ENCODE data around the gene ZNF536. TPM values are rescaled to one million over a fixed set of nuclear protein-coding genes. Genes with fewer than 3 reads are reported as not detected.

Gene ZNF536
- total RNA-seq, 2 experiments from 2014 or later, result not detected

DNA sequence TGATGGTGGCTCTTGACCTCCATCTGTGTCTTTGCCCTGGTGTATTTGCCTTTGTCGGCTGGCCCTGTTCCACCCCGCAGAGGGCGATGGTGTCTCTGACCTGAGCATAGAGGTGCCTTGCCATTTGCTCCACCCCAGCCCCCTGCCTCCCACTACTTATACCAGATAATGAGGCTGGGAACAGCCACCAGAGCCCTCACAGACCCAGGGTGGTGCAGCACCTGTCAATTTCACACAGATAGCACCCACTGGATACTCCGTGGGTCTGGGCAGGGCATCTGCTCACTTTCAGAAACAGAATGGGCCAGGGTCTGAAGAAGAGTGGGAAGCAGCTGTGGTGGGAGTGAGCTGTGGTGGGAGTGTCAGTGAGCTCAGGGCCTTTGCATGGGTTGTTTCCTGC is 4.1 kb downstream of the ZNF536 start:
- no peaks in the 10 kb centered on the region for H3K9me3 Mint-ChIP-seq
- H3K4me1 Mint-ChIP-seq, result no peaks in the 10 kb centered on the region
- no peaks in the 10 kb centered on the region for H3K36me3 Mint-ChIP-seq (ENCODE audit: low read depth)
- ChIA-PET POLR2A (no interaction called here), CTCF (no interaction called here)
- H3K4me3 Mint-ChIP-seq, result no peak overlapping the region
- H3K27ac Mint-ChIP-seq, result no peak overlapping the region
- H3K27me3 Mint-ChIP-seq, result peaks cover 28% of the 10 kb centered on the region
- no peak for DNase-seq

DNA sequence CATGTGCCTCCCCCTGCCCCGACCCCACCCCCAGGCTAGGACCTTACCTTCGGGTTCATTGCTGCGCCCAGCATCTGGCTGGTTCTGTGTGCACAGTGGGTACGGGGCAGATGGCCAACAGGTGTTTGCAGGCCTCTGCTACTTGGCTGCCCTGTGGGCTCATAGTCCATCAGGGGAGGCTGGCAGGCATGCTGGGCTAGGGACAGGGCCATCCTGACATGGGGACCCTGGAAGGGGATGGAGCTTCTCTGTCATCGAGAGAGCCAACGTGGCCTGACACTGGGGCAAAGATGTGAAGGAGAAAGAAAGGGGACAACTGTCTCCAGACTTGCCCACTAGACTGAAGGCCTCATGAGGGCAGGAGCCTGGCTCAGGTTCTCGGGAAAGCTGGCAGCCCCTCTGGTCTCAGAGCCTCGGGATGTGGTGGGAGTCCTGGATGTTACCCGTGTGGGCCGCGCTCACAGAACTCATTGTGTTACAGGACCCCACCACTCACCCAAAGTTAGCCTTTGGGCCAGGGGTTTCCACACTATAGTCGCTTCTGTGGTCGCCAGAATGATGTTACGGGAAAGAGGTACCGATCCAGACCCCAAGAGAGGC is 4.7 kb downstream of the ZNF536 start:
- H3K27me3 Mint-ChIP-seq, result peaks cover 26% of the 10 kb centered on the region
- H3K9me3 Mint-ChIP-seq, result no peaks in the 10 kb centered on the region
- no peaks in the 10 kb centered on the region for H3K36me3 Mint-ChIP-seq (ENCODE audit: low read depth)
- no peaks in the 10 kb centered on the region for H3K4me1 Mint-ChIP-seq
- no peak overlapping the region for H3K4me3 Mint-ChIP-seq
- CTCF ChIA-PET, result no interaction called here
- H3K27ac Mint-ChIP-seq, result no peak overlapping the region
- DNase-seq, result no peak
- POLR2A ChIA-PET, result no interaction called here

DNA sequence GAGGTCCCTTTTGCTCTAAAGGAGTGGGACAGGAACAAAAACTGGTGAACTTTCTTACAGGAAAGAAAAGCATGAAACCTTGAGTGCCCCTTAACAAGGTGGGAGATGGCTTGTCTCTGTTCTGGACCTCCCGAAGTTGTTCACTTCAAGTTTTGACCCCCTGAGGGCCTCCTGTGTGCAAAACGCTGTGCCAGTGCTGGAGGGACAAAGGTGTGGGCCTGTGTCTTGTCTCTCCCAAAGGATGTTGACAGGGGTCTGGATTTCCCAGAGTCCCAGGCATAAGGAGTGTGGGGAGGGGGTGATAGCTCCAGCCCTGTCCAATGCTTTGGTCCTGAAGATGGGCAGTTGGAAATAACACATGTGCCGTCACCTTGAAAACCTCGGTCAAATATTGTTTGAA is 6.5 kb downstream of the ZNF536 start:
- H3K27ac Mint-ChIP-seq, result no peak overlapping the region
- no peaks in the 10 kb centered on the region for H3K4me1 Mint-ChIP-seq
- H3K36me3 Mint-ChIP-seq (ENCODE audit: low read depth), result no peaks in the 10 kb centered on the region
- DNase-seq, result no peak
- H3K27me3 Mint-ChIP-seq, result peaks cover 13% of the 10 kb centered on the region
- H3K9me3 Mint-ChIP-seq, result no peaks in the 10 kb centered on the region
- no peak overlapping the region for H3K4me3 Mint-ChIP-seq
- ChIA-PET CTCF (no interaction called here), POLR2A (no interaction called here)

DNA sequence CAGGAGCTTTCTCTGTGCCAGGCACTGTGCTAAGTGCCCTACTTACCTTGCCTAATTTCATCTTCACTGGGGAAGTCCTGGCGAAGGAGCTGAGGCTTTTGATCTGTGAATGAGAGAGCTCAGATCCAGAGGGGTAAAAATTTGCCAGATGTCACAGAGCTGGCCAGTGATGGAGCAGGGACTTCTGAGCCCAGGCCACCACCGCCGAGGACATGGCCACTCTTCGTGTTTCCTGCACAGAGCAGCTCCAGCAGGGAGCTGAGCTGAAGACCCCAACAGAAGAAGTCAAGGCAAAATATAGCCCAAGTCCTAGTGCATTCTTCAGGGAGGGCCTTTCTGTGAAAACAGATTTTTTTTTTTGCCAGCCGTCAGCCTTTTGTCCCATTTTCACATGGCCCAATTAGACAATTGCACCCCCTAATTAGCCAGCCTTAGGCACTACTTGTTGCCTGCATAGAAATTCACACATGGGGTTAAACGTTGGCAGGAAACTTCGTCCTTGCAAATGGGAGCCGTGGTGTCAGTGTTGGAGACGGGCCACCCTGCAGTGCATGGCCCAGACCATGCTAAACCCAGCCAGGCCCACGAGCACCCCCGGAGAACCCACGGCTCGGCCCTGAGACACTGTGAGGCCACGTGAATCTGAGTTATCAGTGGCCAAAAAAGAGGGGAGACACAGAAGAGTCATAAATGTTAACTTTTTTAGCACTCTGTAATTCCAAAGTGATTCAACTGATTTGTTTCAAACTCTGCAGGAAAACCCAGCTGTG is 7.8 kb downstream of the ZNF536 start:
- Mint-ChIP-seq H3K4me1 (no peaks in the 10 kb centered on the region), H3K36me3 (ENCODE audit: low read depth) (no peaks in the 10 kb centered on the region), H3K27ac (no peak overlapping the region), H3K9me3 (no peaks in the 10 kb centered on the region), H3K4me3 (no peak overlapping the region), H3K27me3 (peaks cover 10% of the 10 kb centered on the region)
- ChIA-PET CTCF (no interaction called here), POLR2A (no interaction called here)
- DNase-seq, result no peak

DNA sequence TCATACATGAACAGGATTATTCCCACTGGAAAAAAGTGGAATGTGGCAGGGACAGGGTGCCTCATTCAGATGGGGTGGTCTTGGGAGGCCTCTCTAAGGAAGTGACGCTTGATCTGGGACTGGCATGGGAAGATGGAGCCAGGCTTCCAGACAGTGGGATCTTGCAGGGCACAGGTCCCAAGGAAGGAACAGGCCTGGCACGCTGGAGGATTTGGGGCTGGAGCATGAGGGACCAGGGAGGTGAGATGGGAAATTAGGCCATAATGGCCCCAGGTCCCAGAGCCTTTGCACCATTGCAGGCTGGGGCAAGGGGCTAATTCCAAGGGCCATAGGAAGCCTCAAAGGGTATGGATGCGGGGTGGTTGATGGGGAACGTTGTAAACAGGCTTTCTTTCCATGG is 9.2 kb downstream of the ZNF536 start:
- Mint-ChIP-seq H3K9me3 (no peaks in the 10 kb centered on the region), H3K36me3 (ENCODE audit: low read depth) (no peaks in the 10 kb centered on the region), H3K4me1 (no peaks in the 10 kb centered on the region), H3K4me3 (no peak overlapping the region), H3K27me3 (no peaks in the 10 kb centered on the region), H3K27ac (no peak overlapping the region)
- ChIA-PET POLR2A (no interaction called here), CTCF (no interaction called here)
- DNase-seq, result no peak

DNA sequence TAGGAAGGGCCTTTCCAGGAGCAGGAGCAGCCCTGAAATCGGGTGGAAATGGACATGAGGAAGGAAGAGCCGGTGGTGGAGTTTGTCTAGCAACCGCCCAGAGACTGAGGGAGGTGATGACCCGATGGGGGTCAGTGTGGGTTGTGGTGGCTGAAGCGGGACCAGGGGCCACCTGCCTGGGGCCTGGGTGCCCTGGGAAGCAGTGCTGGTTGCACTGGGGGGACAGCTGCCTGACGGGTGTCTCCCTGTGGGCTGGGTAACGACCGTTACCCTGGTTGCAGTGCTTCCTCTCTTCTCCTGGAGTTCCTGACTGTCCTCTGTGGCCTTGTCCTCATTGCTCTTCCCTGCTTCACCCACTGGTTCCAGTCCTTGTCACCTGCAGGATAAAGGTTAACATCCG is 13.0 kb downstream of the ZNF536 start:
- Mint-ChIP-seq H3K27ac (no peak overlapping the region), H3K27me3 (no peaks in the 10 kb centered on the region), H3K4me1 (no peaks in the 10 kb centered on the region), H3K4me3 (no peak overlapping the region), H3K36me3 (ENCODE audit: low read depth) (no peaks in the 10 kb centered on the region), H3K9me3 (no peaks in the 10 kb centered on the region)
- no peak for DNase-seq
- CTCF ChIA-PET, result no interaction called here
- POLR2A ChIA-PET, result no interaction called here

DNA sequence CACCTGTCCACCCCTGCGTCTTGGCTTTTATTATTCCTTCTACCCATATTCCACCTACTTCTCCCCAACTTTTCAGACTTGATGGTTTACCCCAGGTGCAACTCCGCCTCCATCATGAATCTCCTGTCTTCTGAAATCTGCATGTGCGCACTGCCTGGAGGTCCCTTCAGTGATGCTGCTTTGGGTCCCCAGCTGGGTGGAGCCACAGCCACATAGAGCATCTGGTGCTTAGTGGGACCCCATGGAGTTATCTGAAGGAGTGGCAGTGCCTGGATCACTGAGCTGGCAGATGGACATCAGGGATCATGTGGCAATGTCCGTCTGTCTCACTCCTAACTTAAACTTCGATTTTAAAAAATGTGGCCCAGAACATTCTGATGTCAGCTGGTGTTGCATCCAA is 13.5 kb downstream of the ZNF536 start:
- Mint-ChIP-seq H3K9me3 (no peaks in the 10 kb centered on the region), H3K4me1 (no peaks in the 10 kb centered on the region), H3K4me3 (no peak overlapping the region), H3K27ac (no peak overlapping the region), H3K36me3 (ENCODE audit: low read depth) (no peaks in the 10 kb centered on the region), H3K27me3 (no peaks in the 10 kb centered on the region)
- CTCF ChIA-PET, result no interaction called here
- DNase-seq, result no peak
- POLR2A ChIA-PET, result no interaction called here

DNA sequence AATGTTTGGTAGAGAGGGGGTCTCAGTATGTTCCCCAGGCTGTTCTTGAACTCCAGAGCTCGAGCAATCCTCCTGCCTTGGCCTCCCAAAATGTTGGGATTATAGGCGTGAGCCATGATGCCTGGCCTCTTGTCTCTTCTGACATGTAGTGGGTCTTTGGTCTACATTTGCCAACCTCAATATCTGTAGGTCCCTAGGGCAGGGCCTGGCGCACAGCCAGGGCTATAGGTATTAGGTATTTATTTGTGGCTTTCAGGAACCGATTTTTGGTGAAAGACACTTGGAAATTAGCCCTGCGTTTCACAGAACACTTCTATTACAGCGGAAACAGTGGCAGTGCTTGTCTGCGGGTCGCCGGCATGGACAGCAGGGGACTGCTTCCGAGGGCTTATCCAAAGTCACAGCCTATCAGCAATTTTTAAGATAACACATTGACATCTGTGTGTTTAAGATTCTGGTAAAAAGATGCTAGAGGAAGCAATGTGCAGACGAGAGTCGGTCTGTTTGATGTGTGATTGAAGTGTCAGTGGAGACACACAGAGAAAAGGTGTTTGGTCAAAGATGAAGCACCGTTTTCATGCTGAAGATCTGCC is 14.5 kb downstream of the ZNF536 start:
- ChIA-PET POLR2A (no interaction called here), CTCF (no interaction called here)
- no peaks in the 10 kb centered on the region for H3K9me3 Mint-ChIP-seq
- no peak for DNase-seq
- no peaks in the 10 kb centered on the region for H3K36me3 Mint-ChIP-seq (ENCODE audit: low read depth)
- no peak overlapping the region for H3K27ac Mint-ChIP-seq
- H3K4me3 Mint-ChIP-seq, result no peak overlapping the region
- H3K27me3 Mint-ChIP-seq, result no peaks in the 10 kb centered on the region
- H3K4me1 Mint-ChIP-seq, result no peaks in the 10 kb centered on the region

DNA sequence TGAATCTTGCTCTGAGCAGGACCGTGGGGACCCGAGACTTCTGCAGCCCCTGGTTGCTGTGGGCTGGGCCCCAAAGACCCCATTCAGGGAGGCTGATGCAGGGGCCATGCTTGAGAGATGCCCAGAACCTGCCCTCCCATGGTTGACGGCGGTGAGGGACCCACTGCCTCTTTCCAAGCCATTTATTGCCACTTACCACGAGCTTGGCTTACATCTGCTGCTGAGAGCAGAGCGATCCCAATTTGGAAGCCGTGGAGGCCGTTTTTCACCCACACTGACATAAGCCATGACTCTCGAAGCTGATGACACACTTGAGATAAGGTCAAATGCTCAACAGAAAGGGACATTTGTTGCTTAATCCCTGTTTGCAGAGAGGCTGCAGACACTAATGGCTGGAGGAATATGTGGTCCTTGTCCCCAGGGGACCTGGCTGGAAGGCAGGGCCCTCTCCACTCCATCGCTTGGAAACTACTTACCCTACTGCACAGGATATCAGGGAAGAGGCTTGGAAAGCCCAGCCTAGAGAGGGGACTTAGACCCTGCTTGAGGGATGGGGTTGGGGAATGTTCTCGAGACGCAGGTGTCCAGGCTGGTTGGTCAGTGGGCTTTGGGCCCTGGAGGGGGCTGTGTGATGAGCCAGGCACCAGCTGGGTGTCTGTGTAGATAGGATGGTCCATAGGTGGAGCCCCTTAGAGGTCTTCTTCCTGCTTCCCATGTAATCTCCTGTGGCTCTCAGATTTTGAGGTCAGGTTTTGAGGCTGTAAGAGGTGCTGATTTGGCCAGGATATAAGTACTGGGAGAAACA is 15.3 kb downstream of the ZNF536 start:
- DNase-seq, result no peak
- ChIA-PET CTCF (no interaction called here), POLR2A (no interaction called here)
- Mint-ChIP-seq H3K36me3 (ENCODE audit: low read depth) (no peaks in the 10 kb centered on the region), H3K27me3 (no peaks in the 10 kb centered on the region), H3K4me3 (no peak overlapping the region), H3K27ac (no peak overlapping the region), H3K4me1 (no peaks in the 10 kb centered on the region), H3K9me3 (no peaks in the 10 kb centered on the region)

DNA sequence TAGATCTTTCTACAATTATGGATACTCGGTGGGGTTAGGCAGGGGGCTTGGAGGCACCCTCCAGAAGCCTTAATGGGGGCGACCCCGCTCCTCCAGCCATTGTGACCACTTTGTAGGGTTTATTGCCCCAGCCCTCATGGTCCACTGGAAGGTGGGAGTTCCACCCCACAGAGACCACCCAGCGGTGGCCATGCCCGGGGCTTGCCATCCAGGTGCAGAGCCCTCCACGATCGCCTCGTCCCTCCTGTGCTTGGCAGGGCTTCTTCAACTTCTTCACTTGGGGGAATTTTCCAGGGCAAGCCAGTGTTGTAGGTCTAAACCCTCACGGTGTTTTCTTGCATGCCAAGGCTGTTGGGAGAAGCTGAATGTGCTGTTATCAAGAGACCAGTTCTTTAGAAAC is 16.1 kb downstream of the ZNF536 start:
- no peak overlapping the region for H3K27ac Mint-ChIP-seq
- H3K4me3 Mint-ChIP-seq, result no peak overlapping the region
- no peak for DNase-seq
- no peaks in the 10 kb centered on the region for H3K9me3 Mint-ChIP-seq
- ChIA-PET POLR2A (no interaction called here), CTCF (no interaction called here)
- H3K27me3 Mint-ChIP-seq, result peaks cover 1% of the 10 kb centered on the region
- no peaks in the 10 kb centered on the region for H3K4me1 Mint-ChIP-seq
- no peaks in the 10 kb centered on the region for H3K36me3 Mint-ChIP-seq (ENCODE audit: low read depth)

DNA sequence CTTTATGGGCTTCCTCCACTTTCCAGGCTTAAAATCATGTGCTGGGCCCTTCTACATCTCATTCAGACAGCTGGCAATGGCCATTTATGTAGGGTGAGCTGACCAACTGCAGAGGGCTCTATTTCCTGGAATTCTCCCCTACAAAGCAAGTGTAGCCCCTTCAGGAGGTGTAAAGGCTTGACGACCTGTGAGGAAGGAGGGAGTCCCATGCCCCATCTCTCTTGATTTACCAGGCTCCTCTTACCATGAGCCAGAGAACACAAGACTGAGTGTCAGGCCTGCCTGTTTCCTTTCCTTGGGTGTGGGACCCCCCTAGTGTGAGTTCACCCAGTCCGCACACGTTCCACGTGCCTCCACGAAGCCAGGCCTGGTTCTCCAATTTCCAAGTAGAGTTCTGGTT is 16.6 kb downstream of the ZNF536 start:
- no peak overlapping the region for H3K27ac Mint-ChIP-seq
- no peak overlapping the region for H3K4me3 Mint-ChIP-seq
- no peaks in the 10 kb centered on the region for H3K9me3 Mint-ChIP-seq
- H3K4me1 Mint-ChIP-seq, result no peaks in the 10 kb centered on the region
- ChIA-PET CTCF (no interaction called here), POLR2A (no interaction called here)
- no peaks in the 10 kb centered on the region for H3K36me3 Mint-ChIP-seq (ENCODE audit: low read depth)
- peaks cover 5% of the 10 kb centered on the region for H3K27me3 Mint-ChIP-seq
- no peak for DNase-seq

DNA sequence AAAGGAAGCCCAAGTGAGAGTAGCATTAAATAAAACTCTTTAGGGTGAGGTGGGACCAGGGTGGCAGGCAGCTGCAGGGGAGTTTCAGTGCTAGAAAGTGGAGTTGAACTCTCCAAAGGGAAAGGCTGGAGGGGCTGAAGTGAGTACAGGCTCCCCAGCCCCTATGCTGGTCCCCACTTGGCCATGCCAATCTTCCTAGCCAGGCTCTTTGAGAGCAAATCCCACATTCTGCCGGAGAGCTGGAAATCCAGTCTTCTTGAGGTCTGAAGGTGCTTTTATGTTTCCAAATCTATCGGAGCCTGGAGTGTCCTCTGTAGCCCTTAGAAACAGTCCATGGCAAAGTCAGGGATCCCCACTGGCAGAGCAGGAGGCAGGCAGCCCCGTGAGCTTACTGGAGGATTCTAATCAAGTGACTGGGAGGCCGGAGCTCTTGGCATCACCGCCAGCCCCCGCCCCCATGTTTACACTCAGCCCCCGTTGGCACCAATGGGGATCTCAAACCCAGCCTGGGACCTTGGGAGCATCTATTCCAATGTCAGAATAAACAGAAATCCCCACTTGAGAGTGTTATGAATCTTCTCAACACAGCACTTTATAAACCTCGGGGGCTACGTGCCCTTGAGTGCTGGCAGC is 18.3 kb downstream of the ZNF536 start:
- Mint-ChIP-seq H3K9me3 (no peaks in the 10 kb centered on the region), H3K36me3 (ENCODE audit: low read depth) (no peaks in the 10 kb centered on the region), H3K4me3 (no peak overlapping the region), H3K27ac (no peak overlapping the region), H3K27me3 (peaks cover 6% of the 10 kb centered on the region), H3K4me1 (no peaks in the 10 kb centered on the region)
- no peak for DNase-seq
- ChIA-PET POLR2A (no interaction called here), CTCF (no interaction called here)

DNA sequence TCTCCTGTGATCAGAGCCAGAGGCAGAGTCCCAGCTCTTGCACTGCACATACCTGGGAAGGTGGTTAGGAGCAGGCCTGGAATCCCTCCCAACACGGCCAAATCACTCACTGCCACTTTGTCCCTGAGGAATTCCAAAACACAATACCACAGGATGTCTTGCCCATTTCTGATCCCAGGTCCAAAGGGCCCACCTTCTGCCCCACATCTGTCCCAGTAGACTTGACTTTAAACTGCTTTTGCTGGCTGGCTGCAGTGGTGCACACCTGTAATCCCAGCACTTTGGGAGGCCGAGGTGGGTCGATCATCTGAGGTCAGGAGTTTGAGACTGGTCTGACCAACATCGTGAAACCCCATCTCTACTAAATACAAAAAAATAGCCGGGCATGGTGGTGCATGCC is 18.9 kb downstream of the ZNF536 start:
- H3K27me3 Mint-ChIP-seq, result peaks cover 6% of the 10 kb centered on the region
- no peak for DNase-seq
- no peak overlapping the region for H3K27ac Mint-ChIP-seq
- POLR2A ChIA-PET, result no interaction called here
- CTCF ChIA-PET, result no interaction called here
- H3K36me3 Mint-ChIP-seq (ENCODE audit: low read depth), result no peaks in the 10 kb centered on the region
- H3K4me3 Mint-ChIP-seq, result no peak overlapping the region
- H3K4me1 Mint-ChIP-seq, result no peaks in the 10 kb centered on the region
- H3K9me3 Mint-ChIP-seq, result no peaks in the 10 kb centered on the region
